Loucy (cell line): ENCODE measurements around the gene ADORA2A.

Source experiments
- H2AFZ ChIP-seq: fragments of 200-600 bp; sonication (generic); 2 replicates; pipeline ENCODE4 v1.6.0; 2016; ENCODE audit warnings: antibody characterized with exemption, mild to moderate bottlenecking, low read length, moderate library complexity
- H3F3A ChIP-seq: fragments of 200-600 bp; 2 replicates; pipeline ENCODE4 v1.6.0; 2016; ENCODE audit warnings: antibody characterized with exemption, low read depth, mild to moderate bottlenecking
- H3K27me3 ChIP-seq: fragments of 200-600 bp; sonication (generic); 2 replicates; pipeline ENCODE4 v1.6.1; 2014; ENCODE audit warnings: low read length, mild to moderate bottlenecking; ENCODE audit not compliant: insufficient read depth, poor library complexity, severe bottlenecking
- H3K36me3 ChIP-seq: fragments of 200-600 bp; sonication (generic); 2 replicates; pipeline ENCODE4 v1.6.1; 2016; ENCODE audit warnings: low read length; ENCODE audit not compliant: insufficient read depth
- H3K4me1 ChIP-seq: fragments of 200-600 bp; sonication (generic); 2 replicates; pipeline ENCODE4 v1.5.1; 2014; ENCODE audit warnings: low read length, mild to moderate bottlenecking; ENCODE audit not compliant: insufficient read depth, poor library complexity, severe bottlenecking
- H3K4me2 ChIP-seq: fragments of 200-600 bp; sonication (generic); 2 replicates; pipeline ENCODE4 v1.6.0; 2014; ENCODE audit warnings: antibody characterized with exemption, low read length, low read depth, mild to moderate bottlenecking; ENCODE audit not compliant: poor library complexity, severe bottlenecking
- H3K4me3 ChIP-seq: fragments of 200-600 bp; sonication (generic); 2 replicates; pipeline ENCODE4 v1.5.1; 2014; ENCODE audit warnings: low read length, mild to moderate bottlenecking, mixed read lengths; ENCODE audit not compliant: poor library complexity, severe bottlenecking
- H3K79me2 ChIP-seq: fragments of 200-600 bp; sonication (generic); 2 replicates; pipeline ENCODE4 v1.6.1; 2014; ENCODE audit warnings: low read length; ENCODE audit not compliant: insufficient read depth
- H3K9ac ChIP-seq: fragments of 200-600 bp; sonication (generic); 2 replicates; pipeline ENCODE4 v1.6.0; 2014; ENCODE audit warnings: mild to moderate bottlenecking, low read depth, low read length, moderate library complexity; ENCODE audit not compliant: poor library complexity, severe bottlenecking
- H3K9me2 ChIP-seq: fragments of 200-600 bp; sonication (generic); replicated peaks from 2 replicates; pipeline ENCODE4 v1.6.1; 2016; ENCODE audit warnings: low read depth, low read length, mixed read lengths
- H3K9me3 ChIP-seq: fragments of 200-600 bp; sonication (generic); 2 replicates; pipeline ENCODE4 v1.6.1; 2014; ENCODE audit warnings: mild to moderate bottlenecking, antibody characterized with exemption, low read length, low read depth; ENCODE audit not compliant: insufficient read depth
- H4K20me1 ChIP-seq: fragments of 200-600 bp; sonication (generic); 2 replicates; pipeline ENCODE4 v1.6.0; 2014; ENCODE audit warnings: antibody characterized with exemption, low read length, mild to moderate bottlenecking; ENCODE audit not compliant: insufficient read depth, poor library complexity, severe bottlenecking
- EZH2phosphoT487 ChIP-seq: fragments of 200-600 bp; IDR thresholded peaks from 2 replicates; pipeline ENCODE4 v1.6.1; 2018; ENCODE audit warnings: antibody characterized with exemption, mild to moderate bottlenecking, moderate library complexity, borderline replicate concordance
- TF ChIP-seq, protein P1 (sequence below): fragments of 200-600 bp; sonication (generic); conservative IDR thresholded peaks from 2 replicates; pipeline ENCODE4 v1.5.1; 2014; ENCODE audit warnings: mild to moderate bottlenecking, antibody characterized with exemption, low read length

The ADORA2A gene

DNA sequence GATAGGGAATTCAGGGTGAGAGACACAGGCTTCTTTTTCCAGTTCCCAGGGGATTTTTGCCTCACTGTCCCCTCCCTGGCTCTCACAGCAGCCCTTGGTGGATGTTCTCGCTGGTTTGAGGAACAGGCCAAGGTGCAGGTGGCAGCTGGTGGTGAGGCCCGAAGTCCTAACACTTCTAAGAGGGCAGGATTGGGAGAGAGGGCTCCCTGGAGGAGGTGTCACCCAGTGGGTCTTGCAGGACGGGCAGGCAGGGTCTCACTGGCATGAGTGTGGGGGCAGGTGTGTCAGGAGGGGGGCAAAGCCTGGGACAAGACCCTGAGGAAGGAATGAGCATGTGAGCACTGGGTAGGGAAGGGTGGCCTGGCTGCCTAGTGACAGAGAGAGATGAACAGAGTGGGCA is 9.2 kb downstream of the ADORA2A start:
- H3K9ac ChIP-seq, result peak overlapping the region; percentile 72
- no peaks in the 10 kb centered on the region for H4K20me1 ChIP-seq
- H3K9me3 ChIP-seq, result no peaks in the 10 kb centered on the region
- H3K4me1 ChIP-seq, result peaks cover 93% of the 10 kb centered on the region
- TF ChIP-seq, protein P1, sequence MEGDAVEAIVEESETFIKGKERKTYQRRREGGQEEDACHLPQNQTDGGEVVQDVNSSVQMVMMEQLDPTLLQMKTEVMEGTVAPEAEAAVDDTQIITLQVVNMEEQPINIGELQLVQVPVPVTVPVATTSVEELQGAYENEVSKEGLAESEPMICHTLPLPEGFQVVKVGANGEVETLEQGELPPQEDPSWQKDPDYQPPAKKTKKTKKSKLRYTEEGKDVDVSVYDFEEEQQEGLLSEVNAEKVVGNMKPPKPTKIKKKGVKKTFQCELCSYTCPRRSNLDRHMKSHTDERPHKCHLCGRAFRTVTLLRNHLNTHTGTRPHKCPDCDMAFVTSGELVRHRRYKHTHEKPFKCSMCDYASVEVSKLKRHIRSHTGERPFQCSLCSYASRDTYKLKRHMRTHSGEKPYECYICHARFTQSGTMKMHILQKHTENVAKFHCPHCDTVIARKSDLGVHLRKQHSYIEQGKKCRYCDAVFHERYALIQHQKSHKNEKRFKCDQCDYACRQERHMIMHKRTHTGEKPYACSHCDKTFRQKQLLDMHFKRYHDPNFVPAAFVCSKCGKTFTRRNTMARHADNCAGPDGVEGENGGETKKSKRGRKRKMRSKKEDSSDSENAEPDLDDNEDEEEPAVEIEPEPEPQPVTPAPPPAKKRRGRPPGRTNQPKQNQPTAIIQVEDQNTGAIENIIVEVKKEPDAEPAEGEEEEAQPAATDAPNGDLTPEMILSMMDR, result no peak
- TF ChIP-seq EZH2phosphoT487, result no peak
- no peaks in the 10 kb centered on the region for H3K9me2 ChIP-seq
- H3K27me3 ChIP-seq, result no peaks in the 10 kb centered on the region
- no peaks in the 10 kb centered on the region for H3K36me3 ChIP-seq
- no peak overlapping the region for H2AFZ ChIP-seq
- H3K79me2 ChIP-seq, result peaks cover 24% of the 10 kb centered on the region; the same call in 1 of the 2 replicates
- peaks cover 31% of the 10 kb centered on the region for H3F3A ChIP-seq
- no peak overlapping the region for H3K4me3 ChIP-seq
- H3K4me2 ChIP-seq, result no peak overlapping the region

- Histone ChIP-seq H2AFZ (no peak overlapping the region), H3K36me3 (no peaks in the 10 kb centered on the region), H3F3A (peaks cover 31% of the 10 kb centered on the region), H3K27me3 (no peaks in the 10 kb centered on the region), H3K9me3 (no peaks in the 10 kb centered on the region), H3K4me1 (peaks cover 93% of the 10 kb centered on the region), H3K4me3 (no peak overlapping the region), H3K4me2 (peak overlapping the region; percentile 56), H3K9me2 (no peaks in the 10 kb centered on the region), H3K79me2 (peaks cover 19% of the 10 kb centered on the region; the same call in 1 of the 2 replicates), H4K20me1 (no peaks in the 10 kb centered on the region), H3K9ac (peak overlapping the region; percentile 72)
- TF ChIP-seq, protein P1, result no peak
- no peak for TF ChIP-seq EZH2phosphoT487
Observed at GRCh38 chr22:24437091-24437490, 9.7 kb downstream of the ADORA2A start.

GRCh38 chr22:24437741-24438328 is 10.4 kb downstream of the ADORA2A start:
- Histone ChIP-seq H3K9ac (peak overlapping the region; percentile 72), H3K4me2 (peak overlapping the region; percentile 56), H3K9me3 (no peaks in the 10 kb centered on the region), H3K4me3 (peak overlapping the region; percentile 22), H3K36me3 (no peaks in the 10 kb centered on the region), H3K4me1 (peaks cover 93% of the 10 kb centered on the region), H2AFZ (no peak overlapping the region), H3F3A (peaks cover 31% of the 10 kb centered on the region), H3K9me2 (no peaks in the 10 kb centered on the region), H3K79me2 (peaks cover 12% of the 10 kb centered on the region; the same call in 1 of the 2 replicates), H3K27me3 (no peaks in the 10 kb centered on the region), H4K20me1 (no peaks in the 10 kb centered on the region)
- TF ChIP-seq EZH2phosphoT487, result no peak
- TF ChIP-seq, protein P1, result peak; percentile 74
